IPS DF 6.9 (cell line): Measurements from ENCODE around the gene NAA60.

ENCODE experiments used
- DNase-seq: peaks from one replicate; pipeline ENCODE4 v3.0.0-alpha.2; 2013; ENCODE audit warnings: low read depth, low spot score
- H3K27ac ChIP-seq: one replicate; pipeline ENCODE4 v1.5.1; 2013; ENCODE audit warnings: low read length, control low read depth
- H3K27me3 ChIP-seq: 2 replicates; pipeline ENCODE4 v1.6.1; 2013; ENCODE audit warnings: mild to moderate bottlenecking, low read length; ENCODE audit not compliant: control insufficient read depth, insufficient read depth
- H3K36me3 ChIP-seq: 2 replicates; pipeline ENCODE4 v1.6.1; 2013; ENCODE audit warnings: low read length; ENCODE audit not compliant: control insufficient read depth, insufficient read depth
- H3K4me1 ChIP-seq: 2 replicates; pipeline ENCODE4 v1.6.1; 2013; ENCODE audit warnings: low read length; ENCODE audit not compliant: control insufficient read depth, insufficient read depth
- H3K4me3 ChIP-seq: 2 replicates; pipeline ENCODE4 v1.5.1; 2013; ENCODE audit warnings: mild to moderate bottlenecking, low read length
- H3K9me3 ChIP-seq: 2 replicates; pipeline ENCODE4 v1.6.1; 2013; ENCODE audit warnings: low read length, inconsistent platforms; ENCODE audit not compliant: control insufficient read depth, insufficient read depth
- WGBS: extraction: QIAGEN DNeasy Blood & Tissue Kit; methylation state at CpG from one replicate; pipeline ENCODE4 v1.1.7; 2013; ENCODE audit warnings: mixed read lengths, missing lambda C conversion rate; ENCODE audit not compliant: insufficient read length, insufficient coverage; 5-methylcytosine and 5-hydroxymethylcytosine counted together

The NAA60 gene

DNA sequence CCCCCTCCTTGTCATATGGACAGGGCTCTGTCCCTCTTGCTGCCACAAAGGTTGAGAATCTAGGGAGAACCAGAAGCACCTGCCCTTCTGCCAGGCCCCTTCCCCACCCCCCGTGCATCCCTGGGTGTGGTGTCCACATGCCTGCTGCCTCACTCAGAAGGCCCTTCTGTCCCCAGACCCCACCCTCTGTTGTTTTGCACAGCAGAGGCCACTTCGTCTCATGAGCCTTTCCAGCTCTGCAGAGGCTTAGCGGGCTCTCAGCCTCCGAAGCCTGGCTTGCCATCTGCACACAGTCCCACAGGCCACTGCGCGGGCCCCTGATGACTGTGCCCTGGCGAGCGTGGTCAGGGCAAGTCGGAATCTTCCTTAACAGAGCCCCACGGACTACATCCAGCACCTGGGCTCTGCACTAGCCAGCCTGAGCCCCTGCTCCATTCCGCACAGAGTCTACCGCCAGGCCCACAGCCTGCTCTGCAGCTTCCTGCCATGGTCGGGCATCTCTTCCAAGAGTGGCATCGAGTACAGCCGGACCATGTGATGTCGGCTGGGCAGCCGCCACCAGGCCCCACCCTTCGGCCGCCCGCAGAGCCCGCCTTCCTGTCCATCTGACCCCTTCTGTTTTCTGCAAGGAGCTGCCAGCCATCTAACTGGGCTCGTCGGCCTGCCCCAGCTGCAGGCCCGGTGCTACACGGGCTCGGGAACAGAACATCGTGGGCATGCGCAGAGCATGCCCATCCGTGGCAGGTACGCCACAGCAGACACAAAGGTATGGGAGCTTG is 41.0 kb downstream of the NAA60 start:
- no peaks in the 10 kb centered on the region for H3K4me1 ChIP-seq
- no peak for DNase-seq
- peaks cover 30% of the 10 kb centered on the region for H3K36me3 ChIP-seq
- WGBS = no CpG with 5 or more reads among the region's 30 CpGs
- no peaks in the 10 kb centered on the region for H3K27me3 ChIP-seq
- no peak overlapping the region for H3K4me3 ChIP-seq
- no peaks in the 10 kb centered on the region for H3K9me3 ChIP-seq
- no peak overlapping the region for H3K27ac ChIP-seq

DNA sequence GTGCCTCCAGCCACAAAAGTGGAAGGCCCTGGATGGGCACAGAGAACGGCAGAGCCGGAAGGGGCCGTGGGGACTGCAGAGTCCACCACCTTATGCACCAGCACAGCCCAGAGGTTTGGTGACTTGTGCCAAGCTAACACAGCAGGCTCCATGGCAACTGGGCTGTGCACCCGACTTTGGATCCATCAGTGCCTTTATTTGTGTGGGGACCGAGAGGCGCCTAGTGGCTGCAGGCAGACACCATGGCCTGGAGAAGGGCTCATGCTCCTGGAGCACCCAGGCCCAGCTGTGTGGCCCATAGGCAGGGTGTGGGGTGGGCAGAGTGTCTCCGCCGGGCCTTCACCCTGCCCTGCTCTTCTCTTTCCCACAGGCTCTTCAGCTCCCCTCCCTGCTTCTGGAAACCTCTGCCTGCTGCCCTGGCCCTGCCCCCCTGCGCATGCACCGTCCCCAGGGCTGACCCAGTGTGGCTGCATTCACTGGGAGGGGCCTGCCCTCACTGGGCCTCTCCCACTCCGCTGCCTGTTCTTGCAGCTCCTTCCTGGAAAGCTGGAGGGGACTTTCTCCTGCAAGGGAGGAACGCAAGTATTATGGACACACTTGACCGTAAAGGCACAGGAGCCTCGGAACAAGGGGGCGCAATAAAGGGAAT is 41.7 kb downstream of the NAA60 start:
- no CpG with 5 or more reads among the region's 15 CpGs for WGBS
- DNase-seq = no peak
- H3K36me3 ChIP-seq = peaks cover 30% of the 10 kb centered on the region

DNA sequence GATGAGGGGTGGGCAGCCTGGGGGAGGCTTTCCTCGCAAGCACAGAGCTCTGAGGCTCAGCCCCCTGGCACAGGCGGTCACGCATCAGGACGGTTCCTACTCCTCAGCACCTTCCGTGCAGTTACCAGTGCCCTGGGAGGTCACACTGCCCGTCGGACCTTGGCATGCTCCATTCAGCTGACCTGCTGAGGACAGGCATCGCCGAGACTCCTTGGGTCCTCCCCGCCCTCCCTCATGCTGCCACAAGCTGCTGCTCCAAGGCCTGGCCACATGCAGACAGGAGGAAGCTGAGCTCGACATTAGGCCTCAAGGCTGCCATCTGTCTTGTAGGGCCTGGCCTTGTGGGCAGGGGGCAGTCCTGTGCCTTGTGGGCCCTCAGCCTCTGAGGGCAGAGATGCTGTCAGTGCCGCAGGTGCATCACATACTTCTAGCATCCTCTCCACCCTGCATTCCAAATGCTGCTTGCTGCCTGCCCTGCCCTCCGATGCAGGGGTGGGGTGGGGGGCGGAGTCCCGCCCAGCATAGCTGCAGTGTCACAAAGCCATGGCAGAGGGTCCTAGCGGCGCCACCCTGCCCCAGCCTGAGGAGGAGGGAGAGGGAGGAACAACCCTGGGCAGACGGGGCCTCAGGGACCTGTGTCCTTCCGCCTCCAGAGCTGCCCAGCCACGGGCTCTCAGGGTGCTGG is 42.5 kb downstream of the NAA60 start:
- Histone ChIP-seq H3K4me1 (no peaks in the 10 kb centered on the region), H3K36me3 (peaks cover 30% of the 10 kb centered on the region), H3K27ac (no peak overlapping the region), H3K4me3 (no peak overlapping the region), H3K27me3 (no peaks in the 10 kb centered on the region), H3K9me3 (no peaks in the 10 kb centered on the region)
- WGBS = no CpG with 5 or more reads among the region's 20 CpGs
- DNase-seq = no peak

More for the DNA sequence above, 41.7 kb downstream of the NAA60 start:
- Histone ChIP-seq H3K4me1 (no peaks in the 10 kb centered on the region), H3K9me3 (no peaks in the 10 kb centered on the region), H3K27me3 (no peaks in the 10 kb centered on the region), H3K27ac (no peak overlapping the region), H3K4me3 (no peak overlapping the region)

DNA sequence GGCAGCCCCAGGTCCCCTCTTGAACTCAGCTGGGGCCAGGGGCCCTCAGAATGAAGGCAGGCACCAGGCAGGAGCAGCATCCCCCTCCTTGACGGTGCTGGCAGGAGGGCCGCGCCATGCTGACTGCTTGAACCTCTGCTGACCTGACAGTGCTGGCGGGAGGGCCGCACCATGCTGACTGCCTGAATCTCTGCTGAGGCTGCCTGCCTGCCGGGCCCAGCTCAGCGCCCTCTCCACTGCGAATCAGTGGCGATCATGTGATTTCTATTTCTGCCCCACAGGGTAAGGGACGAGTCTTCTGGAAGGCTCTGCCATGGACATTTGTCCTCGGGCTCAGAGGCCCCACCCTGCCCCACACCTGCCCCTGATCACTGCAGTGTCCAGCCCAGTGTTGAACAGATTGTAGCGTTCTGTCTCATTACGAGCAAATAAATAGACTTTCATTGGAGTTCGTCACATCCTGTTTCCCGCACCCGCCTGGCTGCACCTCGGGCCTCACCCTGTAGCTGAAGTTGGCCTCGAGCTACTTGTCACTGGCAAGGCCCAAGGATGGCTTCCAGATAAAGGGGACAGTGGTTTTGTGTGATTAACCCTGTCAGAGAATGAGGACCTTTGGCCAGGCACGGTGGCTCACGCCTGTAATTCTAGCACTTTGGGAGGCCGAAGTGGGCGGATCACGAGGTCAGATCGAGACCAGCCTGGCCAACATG is 43.2 kb downstream of the NAA60 start:
- H3K4me1 ChIP-seq = no peaks in the 10 kb centered on the region
- H3K36me3 ChIP-seq = peaks cover 30% of the 10 kb centered on the region
- no peak for DNase-seq
- H3K27me3 ChIP-seq = no peaks in the 10 kb centered on the region
- no CpG with 5 or more reads among the region's 24 CpGs for WGBS
- H3K4me3 ChIP-seq = no peak overlapping the region
- no peak overlapping the region for H3K27ac ChIP-seq
- H3K9me3 ChIP-seq = no peaks in the 10 kb centered on the region

DNA sequence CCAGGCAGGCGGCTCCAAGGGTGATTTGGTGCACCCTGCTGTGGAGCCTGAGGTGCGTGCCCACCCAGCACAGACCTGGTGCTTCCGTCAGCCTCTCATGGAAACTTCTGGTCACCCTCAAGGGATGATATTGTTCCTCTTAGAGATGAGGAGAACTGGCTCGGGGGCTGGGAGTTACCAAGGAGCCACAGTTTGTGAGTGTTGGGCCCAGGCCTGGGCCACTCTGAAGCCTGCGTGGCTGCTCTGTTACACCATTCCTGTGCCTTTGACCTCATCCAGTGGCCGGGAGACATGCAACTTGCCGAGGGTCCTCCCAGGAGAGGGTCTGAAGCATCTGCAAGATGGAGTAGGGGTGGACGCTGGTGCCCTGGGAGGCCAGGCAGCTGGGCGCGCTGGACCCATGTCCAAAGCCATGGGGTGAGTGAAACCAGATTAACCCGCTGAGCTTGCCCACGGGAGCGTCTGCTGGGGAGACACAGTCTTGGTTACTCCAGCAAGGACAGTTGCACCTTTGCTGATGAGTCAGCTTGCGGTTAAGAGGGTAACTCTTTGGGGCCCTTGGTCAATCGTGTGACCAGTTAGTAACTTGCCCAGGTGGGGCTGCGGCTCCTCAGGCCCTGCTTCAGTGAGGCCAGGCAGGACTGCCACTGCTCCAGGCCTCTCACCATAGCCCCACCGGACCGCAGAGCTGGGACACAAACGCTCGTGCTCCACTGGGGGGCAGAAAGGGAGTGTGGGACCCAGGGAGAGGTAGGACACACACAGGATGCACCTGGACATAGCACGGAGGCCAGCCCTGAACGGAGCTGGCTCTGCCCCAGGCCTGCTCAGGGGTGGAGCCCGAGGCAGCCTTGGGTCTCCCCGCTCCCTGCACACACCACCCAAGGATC is 44.3 kb downstream of the NAA60 start:
- Histone ChIP-seq H3K4me1 (no peaks in the 10 kb centered on the region), H3K4me3 (no peak overlapping the region), H3K27ac (no peak overlapping the region), H3K27me3 (no peaks in the 10 kb centered on the region), H3K9me3 (no peaks in the 10 kb centered on the region), H3K36me3 (peaks cover 28% of the 10 kb centered on the region)
- DNase-seq = no peak
- WGBS = no CpG with 5 or more reads among the region's 24 CpGs

DNA sequence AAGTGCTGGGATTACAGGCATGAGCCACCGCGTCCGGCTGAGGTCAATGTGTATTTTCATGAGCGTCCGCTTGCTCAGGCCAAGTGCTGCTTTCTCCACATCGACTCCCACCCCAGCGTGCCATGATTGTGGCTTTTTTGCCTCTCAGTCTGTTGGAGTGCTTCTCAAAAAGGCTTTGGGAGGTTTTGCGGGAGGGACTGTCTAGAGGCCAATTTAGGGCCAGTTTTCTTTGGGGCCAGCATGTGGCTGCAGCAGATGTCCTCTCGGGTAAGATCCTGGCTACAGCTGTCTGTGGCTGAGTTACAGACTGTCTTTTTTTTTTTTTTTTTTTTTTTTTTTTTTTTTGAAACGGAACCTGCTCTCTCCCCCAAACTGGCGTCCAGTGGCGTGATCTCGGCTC is 45.3 kb downstream of the NAA60 start:
- Histone ChIP-seq H3K4me3 (no peak overlapping the region), H3K4me1 (no peaks in the 10 kb centered on the region), H3K36me3 (peaks cover 23% of the 10 kb centered on the region), H3K27me3 (no peaks in the 10 kb centered on the region), H3K27ac (no peak overlapping the region), H3K9me3 (no peaks in the 10 kb centered on the region)
- no CpG with 5 or more reads among the region's 13 CpGs for WGBS
- DNase-seq = no peak

DNA sequence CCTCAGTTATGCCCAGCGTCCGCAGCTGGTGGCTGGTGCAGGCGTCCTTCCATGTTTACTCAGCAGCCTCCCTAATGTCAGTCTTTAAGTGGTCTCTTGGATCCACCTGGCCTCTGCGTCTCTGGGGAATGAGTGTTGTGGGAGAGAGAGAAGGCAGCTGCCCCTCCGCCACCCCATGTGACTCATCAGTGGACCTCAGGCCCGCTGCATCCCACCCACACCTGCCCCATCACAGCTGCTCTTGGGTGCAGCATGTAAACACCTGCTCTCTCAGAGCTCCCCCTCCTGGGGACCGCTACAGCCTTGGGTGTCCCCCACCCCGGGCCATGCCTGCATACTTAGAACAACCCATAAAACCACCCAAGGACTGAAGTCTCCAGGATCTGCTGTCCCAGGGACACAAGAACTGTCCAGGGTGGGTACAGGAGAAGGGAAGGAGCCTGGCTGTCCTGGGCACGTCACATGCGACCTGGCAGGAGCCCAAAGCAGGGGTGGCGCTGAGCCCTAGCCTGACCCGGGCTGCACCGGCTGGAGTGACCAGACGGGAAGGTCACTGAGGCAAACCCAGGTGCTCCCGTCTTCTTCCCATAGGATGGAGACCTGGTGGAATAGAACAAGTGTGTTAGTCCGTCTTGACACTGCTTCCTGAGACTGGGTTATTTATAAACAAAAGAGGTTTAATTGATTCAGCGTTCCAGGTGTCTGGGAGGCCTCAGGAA is 47.6 kb downstream of the NAA60 start:
- Histone ChIP-seq H3K9me3 (no peaks in the 10 kb centered on the region), H3K36me3 (peaks cover 6% of the 10 kb centered on the region; the same call in 1 of the 2 replicates), H3K4me1 (no peaks in the 10 kb centered on the region), H3K27me3 (no peaks in the 10 kb centered on the region), H3K27ac (no peak overlapping the region), H3K4me3 (no peak overlapping the region)
- WGBS = no CpG with 5 or more reads among the region's 17 CpGs
- no peak for DNase-seq

DNA sequence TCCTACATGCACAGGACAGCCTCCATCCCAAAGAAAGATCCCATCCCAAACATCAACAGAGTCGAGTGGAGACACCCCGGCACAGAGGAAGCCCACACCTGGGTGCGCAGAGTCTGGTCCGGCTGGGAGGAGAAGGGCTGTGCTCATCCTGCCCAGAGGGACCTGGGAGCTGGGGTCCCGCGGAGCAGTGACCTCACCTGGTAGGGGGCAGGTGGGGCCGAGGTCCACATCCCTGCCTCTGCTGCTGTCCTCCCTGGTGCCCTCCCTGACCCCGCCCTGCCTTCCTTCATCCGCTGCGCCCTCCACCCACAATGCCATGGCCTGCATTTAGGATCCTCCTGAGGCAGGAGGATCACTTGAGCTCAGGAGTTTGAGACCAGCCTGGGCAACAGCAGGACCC is 48.9 kb downstream of the NAA60 start:
- no CpG with 5 or more reads among the region's 10 CpGs for WGBS
- no peaks in the 10 kb centered on the region for H3K9me3 ChIP-seq
- no peak overlapping the region for H3K27ac ChIP-seq
- H3K4me3 ChIP-seq = no peak overlapping the region
- no peaks in the 10 kb centered on the region for H3K27me3 ChIP-seq
- H3K4me1 ChIP-seq = no peaks in the 10 kb centered on the region
- no peak for DNase-seq
- H3K36me3 ChIP-seq = peaks cover 4% of the 10 kb centered on the region; the same call in 1 of the 2 replicates

DNA sequence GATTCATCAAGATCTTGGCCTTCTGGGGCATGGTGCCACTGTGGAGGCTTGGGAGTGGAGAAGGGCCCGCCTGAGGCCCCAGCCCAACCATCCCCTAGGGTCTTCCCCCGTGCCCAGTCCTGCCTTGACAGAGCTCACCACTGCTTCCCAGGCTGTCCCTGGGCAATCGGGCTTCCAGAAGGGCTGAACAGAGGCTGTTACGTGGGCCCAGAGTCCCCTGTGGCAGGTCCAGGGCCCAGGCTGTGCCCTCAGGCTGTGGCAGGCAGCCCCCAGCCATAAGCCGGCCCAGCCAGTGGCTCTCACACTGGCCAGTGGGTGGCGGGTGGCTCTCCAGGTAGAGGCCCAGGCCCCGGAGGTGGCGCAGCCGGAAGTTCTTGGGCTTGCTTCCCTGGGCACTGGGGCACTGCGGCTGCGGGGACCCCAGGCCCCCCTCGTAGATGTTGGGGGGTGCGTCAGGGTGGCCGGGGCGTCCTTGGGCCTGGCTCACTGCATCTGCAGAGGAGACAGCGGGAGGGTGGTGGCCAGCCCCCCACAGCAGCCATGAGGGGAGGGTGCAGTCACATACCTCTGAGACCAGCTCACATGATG is 51.0 kb downstream of the NAA60 start:
- no peak overlapping the region; the same call in 1 of the 2 replicates for H3K4me3 ChIP-seq
- H3K27me3 ChIP-seq = no peaks in the 10 kb centered on the region
- H3K4me1 ChIP-seq = no peaks in the 10 kb centered on the region
- no peak for DNase-seq
- no peaks in the 10 kb centered on the region for H3K9me3 ChIP-seq
- no peaks in the 10 kb centered on the region; the same call in 1 of the 2 replicates for H3K36me3 ChIP-seq
- no CpG with 5 or more reads among the region's 16 CpGs for WGBS
- H3K27ac ChIP-seq = no peak overlapping the region
